GM19099 (cell line): ENCODE data around the gene IL18BP.

Source experiments
- POLR2A ChIP-seq: IDR thresholded peaks from 3 replicates; pipeline ENCODE4 v1.6.1; 2011; ENCODE audit warnings: low read depth; ENCODE audit not compliant: insufficient read length; ENCODE audit errors: extremely low read depth

The IL18BP gene

DNA sequence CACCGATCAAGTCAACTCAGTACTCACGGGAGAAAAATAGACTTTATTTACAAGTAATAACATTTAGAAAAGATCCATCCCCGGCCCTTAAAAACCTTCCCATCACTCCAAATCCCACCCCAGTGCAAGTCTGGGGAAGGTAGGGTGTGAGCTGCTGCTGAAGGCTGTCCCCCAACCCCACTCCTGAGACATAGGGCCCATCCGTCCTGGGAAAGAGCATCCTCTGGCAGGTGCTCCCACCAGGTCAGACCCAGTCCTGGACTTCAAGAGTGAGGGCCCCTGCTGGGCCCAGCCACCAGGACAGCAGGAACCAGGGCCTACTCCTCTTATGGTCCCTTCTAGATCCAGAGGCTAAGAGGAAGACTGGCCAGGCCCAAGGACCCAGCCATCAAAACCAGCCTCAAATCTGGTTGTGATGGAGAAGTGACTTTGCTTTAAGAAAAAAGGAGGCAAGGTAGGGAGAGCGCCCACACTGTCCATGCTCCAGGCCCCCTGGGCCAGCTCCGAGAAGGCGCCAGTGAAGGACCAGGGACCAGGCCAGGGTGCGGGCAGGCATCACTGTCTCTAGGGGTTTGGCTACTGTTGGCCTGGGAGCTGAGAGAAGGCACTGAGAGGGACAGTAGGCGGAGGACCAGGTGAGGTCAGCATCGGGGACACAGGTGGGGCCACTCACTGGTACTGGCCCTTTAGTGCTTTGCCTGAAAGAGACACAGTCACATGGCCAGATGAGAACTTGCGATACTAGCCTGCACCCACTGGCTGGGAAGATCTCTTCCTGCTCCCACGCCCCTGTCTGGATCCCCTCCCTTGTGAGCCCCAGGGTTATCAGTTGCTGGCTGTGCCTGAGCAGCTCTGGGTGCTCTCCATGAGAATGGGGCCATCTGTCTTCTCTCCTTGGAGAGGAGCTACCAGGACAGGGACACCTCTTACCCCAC lies 4.4 kb downstream of the IL18BP start:
- no peak for TF ChIP-seq POLR2A

- TF ChIP-seq POLR2A: peak; percentile 14
Measured at GRCh38 chr11:72003776-72004171, 5.1 kb downstream of the IL18BP start.

GRCh38 chr11:72004515-72005346 lies 6.0 kb downstream of the IL18BP start:
- TF ChIP-seq POLR2A: no peak

DNA sequence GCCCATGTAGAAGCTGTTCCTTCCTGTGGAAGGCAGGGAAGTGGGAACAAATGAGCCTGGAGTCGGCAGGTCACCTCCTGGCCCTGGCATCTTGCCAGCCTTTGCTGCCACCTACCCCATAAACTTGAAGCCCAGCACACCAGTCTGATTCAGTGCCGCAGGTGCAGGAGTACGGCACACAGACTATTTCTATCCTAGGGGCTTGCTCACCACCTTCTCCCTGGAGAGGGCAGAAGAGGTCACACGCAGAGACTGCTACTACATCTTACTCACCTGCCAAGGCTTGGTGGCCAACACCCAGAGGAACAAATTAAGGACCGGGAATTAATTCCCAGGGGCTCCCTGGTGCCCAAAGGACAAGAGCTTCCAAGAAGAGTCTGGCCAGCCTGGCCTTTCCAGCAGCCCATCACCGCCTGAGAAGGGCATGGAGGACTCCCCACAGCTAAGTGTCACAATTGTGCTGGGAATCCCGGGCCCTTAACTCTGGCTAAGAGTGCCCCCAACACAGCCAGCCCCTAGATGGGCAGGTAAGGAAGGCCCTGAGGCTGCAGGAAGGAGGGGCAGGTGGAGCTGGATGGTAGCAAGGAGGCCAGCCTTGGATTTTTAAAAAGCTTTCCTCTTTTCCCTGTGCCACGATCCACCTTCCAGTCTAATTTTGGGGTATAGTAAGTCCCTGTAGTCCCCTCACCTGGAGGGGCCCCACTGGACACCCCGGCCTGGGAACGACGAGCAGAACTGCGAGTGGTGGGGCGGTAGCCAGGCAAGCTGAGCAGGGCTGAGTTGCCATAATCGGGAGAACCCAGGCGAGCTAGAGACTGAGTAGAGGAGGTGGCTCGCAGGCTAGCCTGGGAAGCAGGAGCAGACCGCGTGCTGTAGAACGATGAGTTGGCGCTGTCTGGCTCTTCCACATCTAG lies 6.9 kb downstream of the IL18BP start:
- peak; percentile 28 for TF ChIP-seq POLR2A

GRCh38 chr11:72006309-72007088 lies 7.8 kb downstream of the IL18BP start:
- no peak for TF ChIP-seq POLR2A

DNA sequence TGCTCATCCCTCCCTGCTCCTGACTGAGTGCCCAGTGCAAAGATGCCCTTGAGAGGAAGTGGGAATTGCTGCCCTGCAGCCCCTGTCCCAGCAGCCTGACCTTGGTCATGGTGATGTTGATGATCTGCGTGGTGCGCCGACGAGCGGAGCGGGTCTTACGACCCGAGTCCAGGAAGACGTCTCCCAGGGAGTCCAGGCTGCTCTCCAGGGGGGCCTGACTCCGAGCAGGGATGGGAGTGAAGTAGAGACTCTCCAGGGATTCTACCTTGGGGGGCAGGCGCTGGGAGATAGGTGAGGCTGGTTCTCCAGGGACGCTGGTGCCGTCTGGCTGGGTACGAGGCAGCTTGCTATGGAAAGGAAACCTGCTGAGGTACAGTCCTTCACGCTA lies 8.4 kb downstream of the IL18BP start:
- no peak for TF ChIP-seq POLR2A

- no peak for TF ChIP-seq POLR2A
Measured at GRCh38 chr11:72007587-72007986, 8.9 kb downstream of the IL18BP start.

DNA sequence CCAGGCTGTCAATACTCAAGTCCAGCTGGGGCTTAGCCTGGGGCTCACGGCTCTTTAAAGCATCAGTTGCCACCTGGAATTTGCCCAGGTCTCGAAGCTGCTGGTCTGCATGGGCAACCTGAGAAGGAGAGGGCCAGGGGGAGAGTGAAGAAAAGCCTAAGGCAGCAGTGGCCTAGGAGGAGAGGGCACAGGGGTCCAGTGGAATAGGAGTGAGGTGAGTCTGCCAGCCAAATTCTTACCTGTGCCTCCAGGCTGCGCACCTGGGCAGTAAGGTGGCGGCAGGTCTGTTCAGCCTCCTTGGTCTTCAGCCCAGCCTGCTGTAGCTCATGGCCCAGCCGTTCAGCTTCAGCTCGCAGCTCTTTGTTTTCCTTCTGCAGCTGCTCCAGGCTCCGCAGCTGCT lies 10.0 kb downstream of the IL18BP start:
- no peak for TF ChIP-seq POLR2A

- no peak for TF ChIP-seq POLR2A
Measured at GRCh38 chr11:72009156-72009555, 10.4 kb downstream of the IL18BP start.

DNA sequence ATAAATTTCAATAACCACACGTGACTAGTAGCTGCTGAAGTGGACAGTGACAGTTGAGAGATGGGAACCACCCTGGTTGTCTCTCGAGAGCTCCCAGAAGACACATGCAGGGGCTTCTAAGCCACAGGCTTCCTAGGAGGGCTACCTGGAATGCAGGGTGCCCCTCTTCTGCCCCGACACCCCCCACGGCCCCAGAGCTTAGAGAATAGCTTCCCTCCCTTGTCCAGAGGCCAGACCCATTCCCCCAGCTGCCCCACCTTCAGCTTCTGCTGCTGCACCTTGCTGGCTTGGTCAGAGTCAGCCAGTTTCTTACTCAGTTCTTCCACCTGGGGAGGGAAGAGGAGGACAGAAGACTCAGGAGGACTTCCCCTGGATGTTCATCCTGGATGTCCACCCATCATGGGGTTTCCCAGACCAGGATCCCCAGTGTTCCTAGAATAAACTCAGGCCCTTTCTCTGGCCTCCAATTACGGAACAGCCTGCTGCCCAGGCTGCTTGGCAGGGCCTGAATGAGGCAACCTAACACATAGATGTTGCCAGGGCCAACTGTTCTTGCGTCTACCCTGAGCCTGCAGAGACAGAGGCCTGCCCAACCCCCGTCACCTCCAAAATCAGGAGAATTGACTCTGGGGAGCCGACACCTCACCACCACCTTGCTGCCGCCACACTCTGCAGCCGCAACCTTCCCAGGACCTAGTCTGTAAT lies 12.0 kb downstream of the IL18BP start:
- no peak for TF ChIP-seq POLR2A

DNA sequence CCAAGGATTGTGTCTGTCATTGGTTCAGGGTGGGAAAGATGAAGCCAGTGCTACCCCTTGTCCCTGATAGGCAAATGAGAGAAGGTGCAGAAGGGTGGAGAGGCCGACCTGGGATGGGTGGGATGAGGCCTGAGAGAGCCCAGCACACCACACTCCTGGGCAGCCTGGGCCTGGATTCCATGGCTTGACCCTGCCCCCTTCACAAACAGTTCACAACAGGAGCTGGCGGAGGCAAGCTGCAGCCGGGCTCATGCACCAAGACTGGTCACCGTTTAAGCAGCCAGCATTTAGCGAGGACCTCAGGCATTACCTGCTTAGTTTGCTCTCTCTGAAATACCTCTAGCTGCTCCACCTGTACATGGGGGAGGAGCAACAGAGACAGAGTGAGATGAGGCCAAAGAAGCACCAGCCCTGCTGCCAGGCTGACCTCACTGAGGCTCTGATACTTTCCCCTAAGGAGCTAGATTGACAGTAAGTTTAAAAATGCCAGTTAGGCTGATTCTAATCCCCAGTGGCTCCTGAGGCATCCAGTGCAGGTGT lies 13.5 kb downstream of the IL18BP start:
- TF ChIP-seq POLR2A: no peak

DNA sequence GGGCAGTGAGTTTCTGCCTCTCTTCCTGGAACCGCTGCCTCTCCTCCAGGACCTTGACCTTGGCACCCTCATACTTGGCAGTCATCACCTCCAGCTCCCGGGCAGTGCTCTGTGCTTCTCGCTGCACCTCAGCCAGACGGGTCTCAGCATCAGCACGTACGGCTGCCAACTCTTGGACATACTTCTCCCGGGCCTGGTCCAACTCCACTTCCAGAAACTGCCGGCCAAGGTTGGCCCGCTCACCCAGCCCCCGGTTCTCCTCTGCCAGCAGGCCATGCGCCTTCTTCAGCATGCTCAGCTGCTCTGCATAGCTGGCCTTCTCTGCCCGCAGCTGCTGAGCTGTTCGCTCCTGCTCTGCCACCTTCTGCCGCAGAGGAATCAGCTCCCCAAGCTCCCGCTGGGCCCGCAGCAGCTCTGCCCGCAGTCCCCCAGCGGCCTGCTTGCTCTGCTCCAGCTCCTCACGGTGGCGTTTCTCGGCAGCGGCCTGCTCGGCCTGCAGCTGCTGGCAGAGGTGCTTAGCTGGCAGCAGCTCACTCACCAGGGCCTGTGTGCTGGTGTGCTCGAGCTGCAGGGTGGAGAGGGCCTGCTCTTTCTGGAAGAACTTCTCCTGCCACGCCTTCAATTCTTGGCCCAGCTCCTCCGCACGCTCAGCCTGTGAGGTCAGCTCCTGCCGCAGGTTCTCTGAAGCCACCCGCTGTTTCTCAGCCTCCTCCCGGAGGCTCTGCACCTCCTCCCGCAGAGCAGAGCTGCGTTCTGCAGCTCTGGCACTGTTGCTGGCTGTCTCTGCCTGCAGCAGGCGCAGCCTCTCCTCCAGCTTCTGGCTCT lies 14.4 kb downstream of the IL18BP start:
- TF ChIP-seq POLR2A: no peak
